Kidney (tissue), 14 donors: ENCODE results near the gene HELQ. TPM values are rescaled to one million over a fixed set of nuclear protein-coding genes. Genes with fewer than 3 reads are reported as not detected.

Experiments
- DNase-seq, 5 donors: peaks; one replicate each; pipeline ENCODE4 v3.0.0-alpha.2; 2013 to 2020
- FAIRE-seq: peaks from 2 replicates; lab custom pipeline; 2012; peaks lifted over from hg19 to GRCh38; lab: Jason Lieb, UNC
- H3K27ac ChIP-seq, 2 donors: one replicate each; pipeline ENCODE4 v1.7.0; 2013; ENCODE audit warnings: low read depth in 2 of 2, low read length in 2 of 2, inconsistent platforms in 1 of 2
- H3K27me3 ChIP-seq: one replicate; pipeline ENCODE4 v1.7.1; 2013; ENCODE audit warnings: low read length, inconsistent platforms; ENCODE audit not compliant: control insufficient read depth, insufficient read depth
- H3K36me3 ChIP-seq, 3 donors: one replicate each; pipeline versions ENCODE4 v1.7.0 to v1.7.1; 2013; ENCODE audit warnings: low read length in 3 of 3, control low read depth in 1 of 3, inconsistent platforms in 1 of 3; ENCODE audit not compliant: insufficient read depth in 3 of 3, control insufficient read depth in 2 of 3
- H3K4me1 ChIP-seq, 3 donors: one replicate each; pipeline versions ENCODE4 v1.7.0 to v1.7.1; 2013; ENCODE audit warnings: low read length in 3 of 3, inconsistent platforms in 1 of 3, low read depth in 1 of 3; ENCODE audit not compliant: control insufficient read depth in 2 of 3, insufficient read depth in 2 of 3
- H3K4me3 ChIP-seq, 3 donors: one replicate each; pipeline versions ENCODE4 v1.7.0 to v1.8.1; 2013; ENCODE audit warnings: low read length in 3 of 3, control low read depth in 1 of 3, inconsistent platforms in 1 of 3
- H3K9ac ChIP-seq, 3 donors: one replicate each; pipeline versions ENCODE4 v1.7.0 to v1.7.1; 2013; ENCODE audit warnings: low read length in 3 of 3, control low read depth in 1 of 3, inconsistent platforms in 1 of 3
- H3K9me3 ChIP-seq, 3 donors: one replicate each; pipeline versions ENCODE4 v1.7.0 to v1.7.1; 2013; ENCODE audit warnings: low read length in 3 of 3, control low read depth in 1 of 3, inconsistent platforms in 1 of 3; ENCODE audit not compliant: control insufficient read depth in 2 of 3, insufficient read depth in 1 of 3
- intact Hi-C: fragments of 100-400 bp; cut with DNase I; formaldehyde crosslinking; loops from one replicate; pipeline ENCODE4 v1.11.1; 2022
- polyA plus RNA-seq: library from polyadenylated mRNA; stranded (reverse); fragments of 350-450 nt; fragmentation: Illumina TruSeq; extraction: RNeasy Lipid Tissue Mini Kit (QIAGEN cat#74804); gene quantifications from one replicate; pipeline ENCODE4 v1.2.3, GENCODE V29; 2014; ENCODE audit warnings: low read depth, low replicate concordance; ENCODE audit not compliant: insufficient read depth
- total RNA-seq: library from RNA; stranded (reverse); fragmentation: NEBNext Ultra II Directional; extraction: Animal tissue kit (Norgen Biotek cat#: 25700); gene quantifications from one replicate; pipeline ENCODE4 v1.2.1, GENCODE V29; 2021
- TF ChIP-seq, protein P1 (sequence below): IDR thresholded peaks from 3 replicates; pipeline ENCODE4 v1.5.1; 2012; ENCODE audit warnings: mild to moderate bottlenecking, moderate library complexity, borderline replicate concordance; ENCODE audit not compliant: insufficient read depth; ENCODE audit errors: extremely low read depth
- donor health status: control.
- donor health status: control.
- donor health status: control.
- donor health status: control.
- donor health status: control.
- donor health status: DM: yes; HTN: yes; CAD: no.
- donor health status: Normal renal cell carcinoma (clear cell type).

HELQ gene
- total and polyA plus RNA-seq, 2 donors from 2014 or later: 14.3 to 20.9 TPM

DNA sequence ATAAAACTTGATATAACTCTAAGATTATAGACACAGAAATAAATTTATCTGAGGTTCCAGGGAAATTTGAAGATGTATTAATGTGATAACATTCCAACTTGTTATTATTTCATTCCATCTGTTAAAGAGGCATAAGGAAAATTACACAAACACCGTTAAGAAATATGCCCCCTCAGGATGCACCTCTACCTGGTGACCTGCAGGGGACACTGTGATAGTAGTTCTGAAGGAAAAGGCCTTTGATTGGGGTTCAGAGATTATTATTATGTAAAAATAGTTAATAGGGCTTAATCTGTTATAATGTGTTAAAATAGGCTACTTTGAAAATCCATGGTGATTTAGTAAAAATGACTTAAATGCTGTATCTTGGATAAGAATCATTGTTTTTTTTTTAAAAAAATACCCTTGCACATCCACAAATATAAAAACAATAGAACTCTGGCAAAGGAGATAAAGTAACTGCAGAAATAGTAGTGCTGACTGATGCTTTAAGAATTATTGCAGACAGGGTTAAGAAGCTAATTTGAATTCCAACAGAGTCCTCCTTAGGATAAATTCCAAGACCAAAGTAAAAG lies 35.3 kb upstream of the HELQ start:
- Histone ChIP-seq H3K36me3 (no peaks in the 10 kb centered on the region), H3K4me1 (no peaks in the 10 kb centered on the region), H3K27ac (no peak overlapping the region), H3K4me3 (no peak overlapping the region), H3K9ac (no peak overlapping the region), H3K9me3 (no peaks in the 10 kb centered on the region), H3K27me3 (no peaks in the 10 kb centered on the region)
- intact Hi-C loops: no loop called here
- TF ChIP-seq, protein P1, sequence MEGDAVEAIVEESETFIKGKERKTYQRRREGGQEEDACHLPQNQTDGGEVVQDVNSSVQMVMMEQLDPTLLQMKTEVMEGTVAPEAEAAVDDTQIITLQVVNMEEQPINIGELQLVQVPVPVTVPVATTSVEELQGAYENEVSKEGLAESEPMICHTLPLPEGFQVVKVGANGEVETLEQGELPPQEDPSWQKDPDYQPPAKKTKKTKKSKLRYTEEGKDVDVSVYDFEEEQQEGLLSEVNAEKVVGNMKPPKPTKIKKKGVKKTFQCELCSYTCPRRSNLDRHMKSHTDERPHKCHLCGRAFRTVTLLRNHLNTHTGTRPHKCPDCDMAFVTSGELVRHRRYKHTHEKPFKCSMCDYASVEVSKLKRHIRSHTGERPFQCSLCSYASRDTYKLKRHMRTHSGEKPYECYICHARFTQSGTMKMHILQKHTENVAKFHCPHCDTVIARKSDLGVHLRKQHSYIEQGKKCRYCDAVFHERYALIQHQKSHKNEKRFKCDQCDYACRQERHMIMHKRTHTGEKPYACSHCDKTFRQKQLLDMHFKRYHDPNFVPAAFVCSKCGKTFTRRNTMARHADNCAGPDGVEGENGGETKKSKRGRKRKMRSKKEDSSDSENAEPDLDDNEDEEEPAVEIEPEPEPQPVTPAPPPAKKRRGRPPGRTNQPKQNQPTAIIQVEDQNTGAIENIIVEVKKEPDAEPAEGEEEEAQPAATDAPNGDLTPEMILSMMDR: peak; percentile 68
- FAIRE-seq (no peak), DNase-seq (peak in 1 of 5 donors; percentile 32)

DNA sequence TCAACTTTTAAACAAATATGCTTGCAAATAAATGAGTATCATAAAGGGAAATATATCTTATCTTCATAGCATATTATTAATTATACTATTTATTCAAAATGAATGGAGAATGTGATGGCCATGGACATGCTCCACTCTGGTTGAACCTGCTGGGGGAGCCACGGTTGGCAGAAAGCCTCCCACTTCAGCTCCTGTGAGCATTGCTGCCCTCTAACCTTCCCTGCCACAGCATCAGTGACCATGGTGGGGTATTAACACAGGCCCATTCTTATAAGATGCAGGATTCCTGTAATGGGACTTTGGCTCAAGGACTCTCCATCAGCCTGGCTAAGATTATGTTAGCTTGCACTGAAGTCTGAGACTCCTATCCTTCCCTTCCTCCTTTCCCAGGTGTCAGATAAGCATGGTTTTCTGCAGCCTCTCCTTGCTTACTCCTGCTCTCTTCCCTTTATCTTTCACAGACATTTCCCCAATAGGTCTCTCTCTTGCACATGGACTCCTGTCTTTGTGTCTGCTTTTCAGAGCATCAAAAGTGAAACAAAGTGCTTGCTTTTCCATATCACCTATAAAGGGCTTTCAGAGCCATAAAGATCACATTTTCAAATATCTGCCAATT lies 34.2 kb upstream of the HELQ start:
- Histone ChIP-seq H3K4me3 (no peak overlapping the region), H3K27me3 (no peaks in the 10 kb centered on the region), H3K9me3 (no peaks in the 10 kb centered on the region), H3K9ac (no peak overlapping the region), H3K27ac (no peak overlapping the region), H3K36me3 (no peaks in the 10 kb centered on the region), H3K4me1 (peaks cover 4 to 5% (median 4%) of the 10 kb centered on the region in 3 donors)
- no peak for FAIRE-seq
- no peak for DNase-seq
- TF ChIP-seq, protein P1: no peak
- intact Hi-C loops: no loop called here

DNA sequence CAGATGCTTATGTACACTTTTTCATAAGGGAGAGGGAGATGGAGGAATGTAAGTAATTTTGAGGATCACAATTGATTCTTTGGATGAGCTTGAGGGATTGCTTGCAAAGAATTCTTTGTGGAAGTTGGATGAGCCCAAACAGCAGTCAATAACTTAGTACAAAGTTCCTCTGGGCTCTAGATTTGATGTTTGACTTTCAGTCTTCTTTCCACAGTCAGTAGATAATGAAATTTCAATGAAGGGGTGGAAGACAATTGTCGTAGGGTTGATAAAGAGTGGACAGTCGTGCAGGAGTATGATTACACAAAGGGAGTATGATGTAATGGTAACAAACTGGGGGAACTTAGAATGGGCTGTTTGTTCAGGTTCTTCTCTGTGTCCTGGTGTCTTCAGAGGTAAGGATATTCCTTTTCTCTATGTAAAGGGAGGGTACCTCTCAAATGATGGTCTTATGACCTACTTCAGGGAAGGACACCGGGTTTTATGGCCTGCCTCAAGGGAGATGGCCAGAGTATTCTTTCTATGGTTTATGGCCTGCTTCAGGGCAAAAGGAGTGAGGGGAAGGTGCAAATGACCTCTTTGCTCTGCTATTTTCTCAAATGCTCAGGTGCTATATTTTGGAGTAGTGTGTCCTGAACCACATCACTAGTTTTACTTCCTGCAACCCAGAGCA lies 31.0 kb upstream of the HELQ start:
- H3K4me1 ChIP-seq: peaks cover 4 to 10% (median 5%) of the 10 kb centered on the region in 3 donors
- intact Hi-C loops: no loop called here
- FAIRE-seq (no peak), DNase-seq (no peak)
- H3K9me3 ChIP-seq: no peaks in the 10 kb centered on the region
- no peak overlapping the region for H3K4me3 ChIP-seq
- TF ChIP-seq, protein P1: no peak
- no peak overlapping the region for H3K27ac ChIP-seq
- H3K9ac ChIP-seq: no peak overlapping the region
- no peaks in the 10 kb centered on the region for H3K36me3 ChIP-seq
- no peaks in the 10 kb centered on the region for H3K27me3 ChIP-seq
